ENCODE results near the gene NEGR1. TPM values are rescaled to one million over a fixed set of nuclear protein-coding genes. Genes with fewer than 3 reads are reported as not detected.
A peak's percentile ranks its signal among the peaks of the same experiment; 100 is the strongest.

The NEGR1 gene
- total RNA-seq, 1 donor from 2014 or later, result 19.2 TPM

DNA sequence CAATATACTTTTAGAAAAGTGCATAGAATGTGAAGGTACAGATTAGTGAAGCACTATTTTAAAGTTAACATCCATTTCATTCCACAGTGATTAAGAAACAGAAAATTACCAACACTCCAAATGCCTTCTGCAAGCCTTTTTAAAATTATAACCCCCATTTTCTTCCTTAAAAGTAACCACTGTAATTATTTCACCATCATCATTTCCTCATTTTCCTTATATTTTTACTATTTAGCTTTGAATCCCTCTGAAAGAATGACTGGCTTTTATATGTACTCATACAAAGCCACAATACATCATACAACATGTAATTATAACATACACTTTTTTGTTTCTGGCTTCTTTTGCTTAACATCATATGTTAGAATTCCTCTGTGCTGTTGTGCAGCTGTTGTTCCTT lies 6.5 kb upstream of the NEGR1 start:
- no peaks in the 10 kb centered on the region for H3K4me1 ChIP-seq
- intact Hi-C loops (cut with DNase I), result no loop called here

DNA sequence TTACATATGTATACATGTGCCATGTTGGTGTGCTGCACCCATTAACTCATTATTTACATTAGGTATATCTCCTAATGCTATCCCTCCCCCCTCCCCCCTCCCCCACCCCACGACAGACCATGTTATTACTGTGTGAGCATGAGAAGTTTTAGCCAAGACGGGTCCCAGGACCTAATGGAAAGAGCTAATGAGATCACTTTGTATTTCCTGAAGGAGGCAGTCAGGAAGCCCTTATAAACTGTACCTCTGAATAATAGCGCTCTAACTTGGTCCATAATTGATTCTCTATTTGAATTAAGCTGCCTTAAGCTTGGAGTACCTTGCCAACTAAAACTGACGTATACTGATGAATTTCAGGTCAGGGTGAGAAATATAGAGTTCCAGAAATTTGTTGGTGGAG lies 4.1 kb upstream of the NEGR1 start:
- intact Hi-C loops (cut with DNase I), result no loop called here
- Histone ChIP-seq H3K4me1 (peaks cover 5% of the 10 kb centered on the region), H3K9me3 (no peaks in the 10 kb centered on the region), H3K36me3 (no peaks in the 10 kb centered on the region), H3K4me3 (no peak overlapping the region), H3K27ac (no peak overlapping the region), H3K27me3 (no peaks in the 10 kb centered on the region)
- no peak for TF ChIP-seq POLR2AphosphoS5 (IDR thresholded peaks at IDR 0.05; ENCODE audit: insufficient read depth in 1 of 2, low read depth in 1 of 2)
- TF ChIP-seq, protein P1, sequence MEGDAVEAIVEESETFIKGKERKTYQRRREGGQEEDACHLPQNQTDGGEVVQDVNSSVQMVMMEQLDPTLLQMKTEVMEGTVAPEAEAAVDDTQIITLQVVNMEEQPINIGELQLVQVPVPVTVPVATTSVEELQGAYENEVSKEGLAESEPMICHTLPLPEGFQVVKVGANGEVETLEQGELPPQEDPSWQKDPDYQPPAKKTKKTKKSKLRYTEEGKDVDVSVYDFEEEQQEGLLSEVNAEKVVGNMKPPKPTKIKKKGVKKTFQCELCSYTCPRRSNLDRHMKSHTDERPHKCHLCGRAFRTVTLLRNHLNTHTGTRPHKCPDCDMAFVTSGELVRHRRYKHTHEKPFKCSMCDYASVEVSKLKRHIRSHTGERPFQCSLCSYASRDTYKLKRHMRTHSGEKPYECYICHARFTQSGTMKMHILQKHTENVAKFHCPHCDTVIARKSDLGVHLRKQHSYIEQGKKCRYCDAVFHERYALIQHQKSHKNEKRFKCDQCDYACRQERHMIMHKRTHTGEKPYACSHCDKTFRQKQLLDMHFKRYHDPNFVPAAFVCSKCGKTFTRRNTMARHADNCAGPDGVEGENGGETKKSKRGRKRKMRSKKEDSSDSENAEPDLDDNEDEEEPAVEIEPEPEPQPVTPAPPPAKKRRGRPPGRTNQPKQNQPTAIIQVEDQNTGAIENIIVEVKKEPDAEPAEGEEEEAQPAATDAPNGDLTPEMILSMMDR (IDR thresholded peaks at IDR 0.05), result no peak
- TF ChIP-seq POLR2A (IDR thresholded peaks at IDR 0.05), result no peak
- DNase-seq (ENCODE audit: extremely low spot score in 2 of 2), result no peak

More for the DNA sequence above, 6.5 kb upstream of the NEGR1 start:
- Histone ChIP-seq H3K36me3 (no peaks in the 10 kb centered on the region), H3K27ac (no peak overlapping the region), H3K4me3 (no peak overlapping the region), H3K9me3 (no peaks in the 10 kb centered on the region), H3K27me3 (no peaks in the 10 kb centered on the region)
- DNase-seq (ENCODE audit: extremely low spot score in 2 of 2), result no peak
- TF ChIP-seq, protein P1 (IDR thresholded peaks at IDR 0.05), result no peak
- no peak for TF ChIP-seq POLR2A (IDR thresholded peaks at IDR 0.05)
- no peak for TF ChIP-seq POLR2AphosphoS5 (IDR thresholded peaks at IDR 0.05; ENCODE audit: insufficient read depth in 1 of 2, low read depth in 1 of 2)

DNA sequence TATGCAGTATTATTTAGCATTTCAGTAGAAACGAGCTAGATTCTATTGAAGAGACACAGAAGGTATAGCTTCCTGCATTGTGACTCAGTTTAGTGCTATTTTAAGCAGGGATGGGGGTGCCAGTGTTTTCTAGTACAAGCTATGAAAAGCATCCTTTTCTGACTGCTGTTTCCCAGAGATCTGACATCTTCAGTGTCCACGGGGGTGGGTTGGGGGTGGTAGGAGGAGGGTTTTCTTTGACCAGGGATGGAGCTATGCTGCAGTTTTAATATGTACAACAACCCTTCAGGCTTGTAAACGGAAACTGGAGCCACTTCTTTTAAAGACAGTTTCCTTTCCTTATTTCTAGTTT lies 2.7 kb upstream of the NEGR1 start:
- no peaks in the 10 kb centered on the region for H3K36me3 ChIP-seq
- H3K4me1 ChIP-seq, result peaks cover 5% of the 10 kb centered on the region
- H3K9me3 ChIP-seq, result no peaks in the 10 kb centered on the region
- H3K4me3 ChIP-seq, result peak overlapping the region; percentile 67
- no peak for DNase-seq (ENCODE audit: extremely low spot score in 2 of 2)
- no peaks in the 10 kb centered on the region for H3K27me3 ChIP-seq
- intact Hi-C loops (cut with DNase I), result no loop called here
- H3K27ac ChIP-seq, result peak overlapping the region; percentile 89
- TF ChIP-seq POLR2A (IDR thresholded peaks at IDR 0.05), result no peak

DNA sequence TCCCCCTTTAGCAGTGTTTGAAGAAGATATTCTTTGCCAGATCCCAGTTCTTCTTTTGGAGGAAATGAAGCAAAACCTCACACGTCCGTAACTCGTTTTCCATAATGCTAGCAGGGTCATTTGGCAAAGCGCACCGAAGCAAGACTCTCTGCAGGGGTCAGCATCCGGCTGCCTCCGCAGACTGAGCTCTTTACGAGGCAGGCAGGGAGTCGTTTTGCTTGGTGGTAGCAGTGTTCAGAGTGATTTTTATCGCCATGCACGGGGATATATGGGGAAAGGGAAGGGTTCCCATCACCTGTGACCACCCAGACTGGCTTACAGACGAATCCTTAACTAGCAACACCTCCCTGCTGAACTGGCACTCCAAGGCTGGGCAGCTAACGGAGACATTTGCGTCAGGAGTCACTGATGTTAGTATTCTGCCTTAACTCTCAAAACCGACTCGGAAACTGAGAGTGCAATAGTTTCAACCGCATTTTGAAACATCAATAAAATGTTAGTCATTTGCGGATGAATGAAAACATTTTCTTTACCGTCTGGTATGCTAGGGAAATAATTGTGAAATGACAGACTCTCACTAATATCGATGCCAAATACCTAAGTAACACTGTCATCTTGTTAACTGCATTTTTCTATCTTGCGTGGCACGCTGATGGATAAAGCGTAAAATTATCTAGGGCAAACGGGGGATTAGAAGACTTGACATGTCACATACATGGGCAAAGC lies 2.2 kb upstream of the NEGR1 start:
- no peaks in the 10 kb centered on the region for H3K36me3 ChIP-seq
- H3K4me3 ChIP-seq, result peak overlapping the region; percentile 67
- peaks cover 5% of the 10 kb centered on the region for H3K4me1 ChIP-seq
- no peak for DNase-seq (ENCODE audit: extremely low spot score in 2 of 2)
- intact Hi-C loops (cut with DNase I), result no loop called here
- H3K27me3 ChIP-seq, result no peaks in the 10 kb centered on the region
- H3K27ac ChIP-seq, result peak overlapping the region; percentile 89
- no peaks in the 10 kb centered on the region for H3K9me3 ChIP-seq
- TF ChIP-seq, protein P1 (IDR thresholded peaks at IDR 0.05), result no peak
- no peak for TF ChIP-seq POLR2A (IDR thresholded peaks at IDR 0.05)
- no peak for TF ChIP-seq POLR2AphosphoS5 (IDR thresholded peaks at IDR 0.05; ENCODE audit: insufficient read depth in 1 of 2, low read depth in 1 of 2)

DNA sequence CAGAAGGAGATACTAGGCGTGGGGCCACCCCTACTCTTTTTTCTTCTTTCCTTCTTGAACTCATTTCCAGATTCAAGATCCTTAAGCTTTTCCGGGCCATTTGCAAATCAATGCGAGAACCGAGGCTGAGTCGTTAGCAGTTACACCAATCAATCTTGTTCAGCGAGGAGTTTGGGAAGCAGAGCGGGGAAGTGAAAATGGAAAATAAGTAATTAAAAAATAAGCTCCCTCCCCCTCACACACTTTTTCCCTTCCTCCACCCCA lies 1.7 kb upstream of the NEGR1 start:
- peaks cover 5% of the 10 kb centered on the region for H3K4me1 ChIP-seq
- H3K27me3 ChIP-seq, result no peaks in the 10 kb centered on the region
- H3K36me3 ChIP-seq, result no peaks in the 10 kb centered on the region
- DNase-seq (ENCODE audit: extremely low spot score in 2 of 2), result no peak
- TF ChIP-seq, protein P1 (IDR thresholded peaks at IDR 0.05), result no peak
- TF ChIP-seq POLR2AphosphoS5 (IDR thresholded peaks at IDR 0.05; ENCODE audit: insufficient read depth in 1 of 2, low read depth in 1 of 2) (no peak), POLR2A (IDR thresholded peaks at IDR 0.05) (no peak)
- H3K27ac ChIP-seq, result peak overlapping the region; percentile 89
- intact Hi-C loops (cut with DNase I), result no loop called here
- H3K4me3 ChIP-seq, result peak overlapping the region; percentile 67
- H3K9me3 ChIP-seq, result no peaks in the 10 kb centered on the region
